GM04503 (cell line): ENCODE results near the gene ARHGEF5.
"Not testable (repeated sequence)": the region's sequence is repeated elsewhere in the genome, so short reads cannot be mapped to it uniquely, and the experiment has no call there.

Experiments used
- DNase-seq: peaks from one replicate; pipeline ENCODE4 v3.0.0-alpha.2; 2012; ENCODE audit warnings: low read depth

Gene ARHGEF5

GRCh38 chr7:144355176-144355822 lies at the start of gene ARHGEF5:
Gene ARHGEF5, plus strand, starts transcription at chr7:144355402. Its CDS starts 7,268 bp downstream, at chr7:144362670.
- DNase-seq, result not testable (repeated sequence)

GRCh38 chr7:144309702-144310101 lies 45.5 kb upstream of the ARHGEF5 start:
- not testable (repeated sequence) for DNase-seq

GRCh38 chr7:144311218-144311617 lies 44.0 kb upstream of the ARHGEF5 start:
- not testable (repeated sequence) for DNase-seq

GRCh38 chr7:144311872-144312469 lies 43.2 kb upstream of the ARHGEF5 start, which contains the start of gene OR2A1:
Gene OR2A1, plus strand, starts transcription at chr7:144312419. Its CDS starts 5,706 bp downstream, at chr7:144318125.
- DNase-seq, result not testable (repeated sequence)

- not testable (repeated sequence) for DNase-seq
These were observed 37.7 kb upstream of the ARHGEF5 start for GRCh38 chr7:144317537-144317936.

- DNase-seq, result not testable (repeated sequence)
These were observed 35.7 kb upstream of the ARHGEF5 start for GRCh38 chr7:144319547-144319946.

GRCh38 chr7:144321677-144322206 lies 33.5 kb upstream of the ARHGEF5 start:
- not testable (repeated sequence) for DNase-seq

GRCh38 chr7:144323359-144323758 lies 31.8 kb upstream of the ARHGEF5 start:
- not testable (repeated sequence) for DNase-seq

- DNase-seq, result not testable (repeated sequence)
These were observed 29.3 kb upstream of the ARHGEF5 start for GRCh38 chr7:144325868-144326267.

GRCh38 chr7:144330044-144330443 lies 25.2 kb upstream of the ARHGEF5 start:
- not testable (repeated sequence) for DNase-seq

- DNase-seq, result not testable (repeated sequence)
These were observed 23.8 kb upstream of the ARHGEF5 start for GRCh38 chr7:144331221-144331995.

GRCh38 chr7:144331996-144332288 lies 23.3 kb upstream of the ARHGEF5 start:
- DNase-seq, result not testable (repeated sequence)

- DNase-seq, result not testable (repeated sequence)
These were observed 6.6 kb upstream of the ARHGEF5 start for GRCh38 chr7:144348625-144349024.

- not testable (repeated sequence) for DNase-seq
These were observed 3.5 kb upstream of the ARHGEF5 start for GRCh38 chr7:144351667-144352066.

- DNase-seq, result not testable (repeated sequence)
These were observed 983 bp downstream of the ARHGEF5 start for GRCh38 chr7:144356185-144356584.

GRCh38 chr7:144356860-144357259 lies 1.7 kb downstream of the ARHGEF5 start:
- not testable (repeated sequence) for DNase-seq

GRCh38 chr7:144362061-144362460 lies 6.9 kb downstream of the ARHGEF5 start:
- DNase-seq, result not testable (repeated sequence)

- DNase-seq, result not testable (repeated sequence)
These were observed 10.3 kb downstream of the ARHGEF5 start for GRCh38 chr7:144365523-144365922.

- not testable (repeated sequence) for DNase-seq
These were observed 12.0 kb downstream of the ARHGEF5 start for GRCh38 chr7:144367250-144367649.

- not testable (repeated sequence) for DNase-seq
These were observed 14.0 kb downstream of the ARHGEF5 start for GRCh38 chr7:144369221-144369620.

- DNase-seq, result no peak
These were observed 23.4 kb downstream of the ARHGEF5 start for GRCh38 chr7:144378651-144379050.

GRCh38 chr7:144379776-144380384 lies 24.7 kb downstream of the ARHGEF5 start:
- no peak for DNase-seq
